ENCODE measurements around the gene PDE11A. TPM values are rescaled to one million over a fixed set of nuclear protein-coding genes. Genes with fewer than 3 reads are reported as not detected.

The PDE11A gene
- total and polyA plus RNA-seq, 4 donors, result 0.03 to 1.2 (median 0.58) TPM

DNA sequence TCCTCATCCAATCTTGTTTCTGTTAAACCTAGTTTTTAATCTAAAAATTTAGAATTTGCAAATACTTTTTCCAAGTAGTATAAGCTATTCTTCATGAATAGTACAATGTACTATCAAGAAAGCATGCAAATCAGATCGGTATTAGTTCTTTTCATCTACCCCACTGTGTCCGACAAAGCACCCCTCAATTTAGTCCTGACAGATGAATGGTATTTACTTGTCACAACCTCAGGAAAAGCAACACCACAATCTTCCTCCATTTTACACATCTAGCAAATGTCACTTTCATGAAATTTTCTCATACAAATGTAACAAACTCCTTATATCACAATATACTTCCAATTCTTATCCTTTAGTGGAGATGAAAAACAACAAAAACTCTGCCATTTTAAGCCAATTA lies 163.8 kb downstream of the PDE11A start:
- H3K36me3 ChIP-seq (ENCODE audit: control insufficient read depth in 1 of 2, insufficient read depth in 2 of 2, low read length in 1 of 2), result no peaks in the 10 kb centered on the region
- no peak overlapping the region for H3K27ac ChIP-seq (ENCODE audit: low read depth in 1 of 2, low read length in 2 of 2)
- no peak overlapping the region for H3K4me3 ChIP-seq (ENCODE audit: low read length in 2 of 2)
- WGBS, 2 donors, result 91 to 96% methylated on average over 2 of the region's 2 CpGs
- intact Hi-C loops (cut with DNase I), result no loop called here
- ATAC-seq (ENCODE audit: low FRiP score) (no peak), DNase-seq (no peak)
- no peaks in the 10 kb centered on the region for H3K9me3 ChIP-seq (ENCODE audit: control insufficient read depth, low read length)
- no peaks in the 10 kb centered on the region for H3K27me3 ChIP-seq (ENCODE audit: control insufficient read depth in 1 of 2, insufficient read depth in 2 of 2, low read length in 1 of 2)
- no peaks in the 10 kb centered on the region for H3K4me1 ChIP-seq (ENCODE audit: control insufficient read depth in 1 of 2, insufficient read depth in 2 of 2, low read length in 2 of 2)

DNA sequence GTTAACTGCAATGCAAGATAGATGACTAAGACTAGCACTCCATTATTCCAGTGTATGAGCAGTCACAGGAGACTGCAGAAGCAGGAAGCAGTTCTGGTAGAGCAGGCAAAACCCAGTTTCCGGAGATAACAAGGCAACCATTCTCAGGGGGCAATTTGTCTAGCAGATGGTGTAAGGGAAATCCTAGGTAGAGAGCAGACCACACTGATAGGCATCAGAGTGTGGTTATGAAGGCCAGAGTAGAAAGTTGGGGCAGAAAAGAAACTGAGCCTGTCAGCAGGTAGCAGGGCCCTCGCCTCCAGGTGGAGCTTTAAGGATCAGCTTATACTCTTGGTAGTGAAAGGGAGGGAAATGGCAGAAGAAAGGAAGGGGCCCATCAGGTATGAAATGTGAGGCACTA lies 164.4 kb downstream of the PDE11A start:
- Histone ChIP-seq H3K4me1 (ENCODE audit: control insufficient read depth in 1 of 2, insufficient read depth in 2 of 2, low read length in 2 of 2) (no peaks in the 10 kb centered on the region), H3K9me3 (ENCODE audit: control insufficient read depth, low read length) (no peaks in the 10 kb centered on the region), H3K27me3 (ENCODE audit: control insufficient read depth in 1 of 2, insufficient read depth in 2 of 2, low read length in 1 of 2) (no peaks in the 10 kb centered on the region), H3K36me3 (ENCODE audit: control insufficient read depth in 1 of 2, insufficient read depth in 2 of 2, low read length in 1 of 2) (no peaks in the 10 kb centered on the region), H3K4me3 (ENCODE audit: low read length in 2 of 2) (no peak overlapping the region), H3K27ac (ENCODE audit: low read depth in 1 of 2, low read length in 2 of 2) (no peak overlapping the region)
- no peak for ATAC-seq (ENCODE audit: low FRiP score)
- intact Hi-C loops (cut with DNase I), result no loop called here
- DNase-seq, result no peak
- 87 to 94% methylated on average over 2 of the region's 2 CpGs for WGBS, 2 donors

- no peak overlapping the region for H3K27ac ChIP-seq (ENCODE audit: low read depth in 1 of 2, low read length in 2 of 2)
- ATAC-seq (ENCODE audit: low FRiP score), result no peak
- H3K4me3 ChIP-seq (ENCODE audit: low read length in 2 of 2), result no peak overlapping the region
- intact Hi-C loops (cut with DNase I), result no loop called here
- DNase-seq, result peak; percentile 46 to 84
- H3K4me1 ChIP-seq (ENCODE audit: control insufficient read depth in 1 of 2, insufficient read depth in 2 of 2, low read length in 2 of 2), result peaks cover 0 to 3% of the 10 kb centered on the region in 2 donors
- no peaks in the 10 kb centered on the region for H3K9me3 ChIP-seq (ENCODE audit: control insufficient read depth, low read length)
- WGBS, 2 donors, result 39 to 40% methylated on average over 12 of the region's 12 CpGs
- H3K36me3 ChIP-seq (ENCODE audit: control insufficient read depth in 1 of 2, insufficient read depth in 2 of 2, low read length in 1 of 2), result no peaks in the 10 kb centered on the region
- no peaks in the 10 kb centered on the region for H3K27me3 ChIP-seq (ENCODE audit: control insufficient read depth in 1 of 2, insufficient read depth in 2 of 2, low read length in 1 of 2)
Observed at GRCh38 chr2:177906041-177906718, 166.4 kb downstream of the PDE11A start.

DNA sequence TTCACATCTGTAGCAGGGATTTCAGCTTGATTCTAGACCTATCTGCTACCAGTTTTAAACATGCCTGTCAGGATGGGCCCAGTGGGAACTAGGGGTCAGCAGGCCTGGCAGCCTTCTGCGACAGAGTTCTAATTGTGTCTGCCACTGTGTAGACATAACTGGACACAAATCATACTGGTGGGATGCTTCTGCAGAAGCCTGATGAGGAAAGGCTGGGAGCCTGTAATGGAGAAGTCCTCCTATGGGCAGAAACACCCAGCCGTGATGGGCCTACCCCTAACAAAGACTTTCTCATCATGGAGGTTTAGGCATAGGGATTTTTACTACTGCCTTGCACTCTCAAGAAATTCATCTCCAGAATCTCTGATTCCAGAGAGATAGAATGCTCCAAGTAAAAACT lies 166.9 kb downstream of the PDE11A start:
- no peaks in the 10 kb centered on the region for H3K27me3 ChIP-seq (ENCODE audit: control insufficient read depth in 1 of 2, insufficient read depth in 2 of 2, low read length in 1 of 2)
- WGBS, 2 donors, result 80 to 86% methylated on average over 2 of the region's 2 CpGs
- H3K36me3 ChIP-seq (ENCODE audit: control insufficient read depth in 1 of 2, insufficient read depth in 2 of 2, low read length in 1 of 2), result no peaks in the 10 kb centered on the region
- H3K4me3 ChIP-seq (ENCODE audit: low read length in 2 of 2), result no peak overlapping the region
- intact Hi-C loops (cut with DNase I), result no loop called here
- H3K27ac ChIP-seq (ENCODE audit: low read depth in 1 of 2, low read length in 2 of 2), result no peak overlapping the region
- ATAC-seq (ENCODE audit: low FRiP score), result no peak
- H3K4me1 ChIP-seq (ENCODE audit: control insufficient read depth in 1 of 2, insufficient read depth in 2 of 2, low read length in 2 of 2), result peaks cover 0 to 3% of the 10 kb centered on the region in 2 donors
- no peak for DNase-seq
- H3K9me3 ChIP-seq (ENCODE audit: control insufficient read depth, low read length), result no peaks in the 10 kb centered on the region

DNA sequence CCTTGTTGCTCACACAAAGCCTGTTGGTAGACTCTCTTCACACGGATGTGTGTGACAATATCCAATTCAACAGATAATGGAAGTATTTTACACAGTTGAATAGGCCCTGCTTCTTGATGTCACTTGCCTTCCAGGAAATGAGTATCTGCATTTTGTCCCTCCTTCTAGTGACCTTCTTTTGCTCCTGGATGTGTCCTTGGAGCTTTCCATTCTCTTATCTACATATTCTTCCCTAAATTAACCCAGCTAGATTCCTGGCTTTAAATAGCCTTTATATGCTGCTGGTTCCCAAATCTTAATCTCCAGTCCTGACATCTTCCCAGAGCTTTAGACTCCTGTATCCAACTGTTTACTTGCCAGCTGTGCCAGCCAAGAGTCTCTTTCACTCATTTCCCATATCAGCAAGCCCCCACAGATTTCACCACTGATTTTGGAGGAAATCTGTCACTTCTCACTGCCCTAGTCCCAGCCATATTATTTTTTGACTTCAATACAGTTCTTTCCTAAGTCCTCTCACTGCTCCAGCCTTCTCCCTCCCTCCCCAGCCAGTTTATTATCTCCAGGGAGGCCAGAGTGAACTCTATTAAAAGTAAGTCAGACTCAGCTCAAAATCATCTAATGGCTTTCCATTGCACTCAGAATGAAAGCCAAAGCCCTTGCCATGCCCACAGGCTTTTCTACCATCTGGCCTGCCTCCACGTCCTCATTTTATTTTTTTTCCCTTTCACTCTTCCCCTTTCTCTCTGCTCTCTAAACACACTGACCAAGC lies 170.0 kb downstream of the PDE11A start:
- ATAC-seq (ENCODE audit: low FRiP score) (peak; percentile 38), DNase-seq (no peak)
- Histone ChIP-seq H3K4me1 (ENCODE audit: control insufficient read depth in 1 of 2, insufficient read depth in 2 of 2, low read length in 2 of 2) (peaks cover 0 to 3% of the 10 kb centered on the region in 2 donors), H3K36me3 (ENCODE audit: control insufficient read depth in 1 of 2, insufficient read depth in 2 of 2, low read length in 1 of 2) (no peaks in the 10 kb centered on the region), H3K27me3 (ENCODE audit: control insufficient read depth in 1 of 2, insufficient read depth in 2 of 2, low read length in 1 of 2) (no peaks in the 10 kb centered on the region), H3K4me3 (ENCODE audit: low read length in 2 of 2) (no peak overlapping the region), H3K9me3 (ENCODE audit: control insufficient read depth, low read length) (no peaks in the 10 kb centered on the region), H3K27ac (ENCODE audit: low read depth in 1 of 2, low read length in 2 of 2) (peak overlapping the region in 1 of 2 donors; percentile 19)
- intact Hi-C loops (cut with DNase I), result no loop called here
- 37 to 41% methylated on average over 2 of the region's 2 CpGs for WGBS, 2 donors

GRCh38 chr2:177900082-177900481 lies 172.5 kb downstream of the PDE11A start:
- DNase-seq (no peak), ATAC-seq (ENCODE audit: low FRiP score) (no peak)
- H3K27ac ChIP-seq (ENCODE audit: low read depth in 1 of 2, low read length in 2 of 2), result no peak overlapping the region
- no peak overlapping the region for H3K4me3 ChIP-seq (ENCODE audit: low read length in 2 of 2)
- H3K9me3 ChIP-seq (ENCODE audit: control insufficient read depth, low read length), result no peaks in the 10 kb centered on the region
- H3K4me1 ChIP-seq (ENCODE audit: control insufficient read depth in 1 of 2, insufficient read depth in 2 of 2, low read length in 2 of 2), result peaks cover 0 to 3% of the 10 kb centered on the region in 2 donors
- H3K27me3 ChIP-seq (ENCODE audit: control insufficient read depth in 1 of 2, insufficient read depth in 2 of 2, low read length in 1 of 2), result no peaks in the 10 kb centered on the region
- intact Hi-C loops (cut with DNase I), result no loop called here
- H3K36me3 ChIP-seq (ENCODE audit: control insufficient read depth in 1 of 2, insufficient read depth in 2 of 2, low read length in 1 of 2), result no peaks in the 10 kb centered on the region

GRCh38 chr2:177897278-177897677 lies 175.3 kb downstream of the PDE11A start:
- intact Hi-C loops (cut with DNase I), result no loop called here
- Histone ChIP-seq H3K27me3 (ENCODE audit: control insufficient read depth in 1 of 2, insufficient read depth in 2 of 2, low read length in 1 of 2) (no peaks in the 10 kb centered on the region), H3K36me3 (ENCODE audit: control insufficient read depth in 1 of 2, insufficient read depth in 2 of 2, low read length in 1 of 2) (no peaks in the 10 kb centered on the region), H3K27ac (ENCODE audit: low read depth in 1 of 2, low read length in 2 of 2) (no peak overlapping the region), H3K4me3 (ENCODE audit: low read length in 2 of 2) (no peak overlapping the region), H3K9me3 (ENCODE audit: control insufficient read depth, low read length) (no peaks in the 10 kb centered on the region), H3K4me1 (ENCODE audit: control insufficient read depth in 1 of 2, insufficient read depth in 2 of 2, low read length in 2 of 2) (no peaks in the 10 kb centered on the region)
- DNase-seq, result no peak
- WGBS, 2 donors, result 74 to 79% methylated on average over 5 of the region's 5 CpGs
- ATAC-seq (ENCODE audit: low FRiP score), result no peak

GRCh38 chr2:177896587-177896986 lies 176.0 kb downstream of the PDE11A start:
- intact Hi-C loops (cut with DNase I), result no loop called here
- no peak for ATAC-seq (ENCODE audit: low FRiP score)
- Histone ChIP-seq H3K27me3 (ENCODE audit: control insufficient read depth in 1 of 2, insufficient read depth in 2 of 2, low read length in 1 of 2) (no peaks in the 10 kb centered on the region), H3K4me1 (ENCODE audit: control insufficient read depth in 1 of 2, insufficient read depth in 2 of 2, low read length in 2 of 2) (no peaks in the 10 kb centered on the region), H3K27ac (ENCODE audit: low read depth in 1 of 2, low read length in 2 of 2) (no peak overlapping the region), H3K9me3 (ENCODE audit: control insufficient read depth, low read length) (no peaks in the 10 kb centered on the region), H3K4me3 (ENCODE audit: low read length in 2 of 2) (no peak overlapping the region), H3K36me3 (ENCODE audit: control insufficient read depth in 1 of 2, insufficient read depth in 2 of 2, low read length in 1 of 2) (no peaks in the 10 kb centered on the region)
- no peak for DNase-seq
- WGBS, 2 donors, result 42 to 46% methylated on average over 3 of the region's 3 CpGs

DNA sequence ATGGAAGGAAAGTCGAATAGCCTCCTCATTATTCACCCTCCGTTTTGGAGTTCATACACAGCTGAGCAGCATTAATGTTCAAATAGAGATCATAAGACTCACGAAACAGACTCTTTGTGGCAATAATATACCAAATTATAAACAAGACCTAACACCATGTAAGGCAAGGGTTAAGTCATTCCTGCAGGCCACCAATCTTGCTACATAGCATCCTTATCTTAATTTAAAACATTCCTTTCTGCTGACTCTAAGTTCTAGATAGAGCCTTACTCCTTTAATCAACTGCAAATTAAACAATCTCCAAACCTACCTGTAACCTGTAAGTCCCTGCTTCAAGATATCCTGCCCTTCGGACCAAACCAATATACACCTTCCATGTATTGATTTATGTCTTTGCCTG lies 178.0 kb downstream of the PDE11A start:
- no peak overlapping the region for H3K4me3 ChIP-seq (ENCODE audit: low read length in 2 of 2)
- H3K4me1 ChIP-seq (ENCODE audit: control insufficient read depth in 1 of 2, insufficient read depth in 2 of 2, low read length in 2 of 2), result no peaks in the 10 kb centered on the region
- no peaks in the 10 kb centered on the region for H3K9me3 ChIP-seq (ENCODE audit: control insufficient read depth, low read length)
- no peaks in the 10 kb centered on the region for H3K36me3 ChIP-seq (ENCODE audit: control insufficient read depth in 1 of 2, insufficient read depth in 2 of 2, low read length in 1 of 2)
- DNase-seq (no peak), ATAC-seq (ENCODE audit: low FRiP score) (no peak)
- intact Hi-C loops (cut with DNase I), result no loop called here
- H3K27me3 ChIP-seq (ENCODE audit: control insufficient read depth in 1 of 2, insufficient read depth in 2 of 2, low read length in 1 of 2), result no peaks in the 10 kb centered on the region
- H3K27ac ChIP-seq (ENCODE audit: low read depth in 1 of 2, low read length in 2 of 2), result no peak overlapping the region
- 28 to 33% methylated on average over 4 of the region's 4 CpGs for WGBS, 2 donors
